Left lobe of liver (tissue), 2 donors: ENCODE data around the gene AFG3L2. TPM values are rescaled to one million over a fixed set of nuclear protein-coding genes. Genes with fewer than 3 reads are reported as not detected.

Experiments
- ATAC-seq: fragments of 200-7000 bp; cut with Tn5 transposase; one replicate; pipeline ENCODE4 v1.9.1; 2020; ENCODE audit warnings: mild to moderate bottlenecking, moderate library complexity
- DNase-seq: peaks from one replicate; pipeline ENCODE4 v3.0.0-alpha.2; 2020; ENCODE audit warnings: low spot score
- total RNA-seq: library from RNA; stranded (reverse); gene quantifications from one replicate; pipeline ENCODE4 v1.2.1, GENCODE V29; 2021
- donor health status: DM: no; HTN: no; CAD: no; lungs with moderate emphysema.
- donor health status: DM: no; HTN: yes; CAD: no.

Gene AFG3L2
- total RNA-seq, 1 donor from 2014 or later: 34.6 TPM

GRCh38 chr18:12362473-12363174 lies 14.4 kb downstream of the AFG3L2 start:
- ATAC-seq: no peak
- DNase-seq: no peak

- DNase-seq (no peak), ATAC-seq (no peak)
These were observed 15.2 kb downstream of the AFG3L2 start for GRCh38 chr18:12361770-12362378.

DNA sequence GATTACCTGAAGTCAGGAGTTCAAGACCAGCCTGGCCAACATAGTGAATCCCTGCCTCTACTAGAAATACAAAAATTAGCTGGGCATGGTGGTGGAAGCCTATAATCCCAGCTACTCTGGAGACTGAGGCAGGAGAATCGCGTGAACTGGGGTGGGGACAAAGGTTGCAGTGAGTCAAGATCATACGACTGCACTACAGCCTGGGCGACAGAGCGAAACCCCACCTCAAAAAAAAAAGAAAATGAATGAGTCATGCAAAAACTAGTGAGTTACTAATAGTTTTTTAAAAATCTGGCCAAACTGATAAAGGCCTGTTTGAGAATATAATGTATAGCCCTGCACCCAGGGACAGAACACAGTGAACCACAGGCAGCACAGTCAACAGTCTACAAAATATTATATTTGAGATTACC lies 17.5 kb downstream of the AFG3L2 start:
- no peak for ATAC-seq
- DNase-seq: no peak

DNA sequence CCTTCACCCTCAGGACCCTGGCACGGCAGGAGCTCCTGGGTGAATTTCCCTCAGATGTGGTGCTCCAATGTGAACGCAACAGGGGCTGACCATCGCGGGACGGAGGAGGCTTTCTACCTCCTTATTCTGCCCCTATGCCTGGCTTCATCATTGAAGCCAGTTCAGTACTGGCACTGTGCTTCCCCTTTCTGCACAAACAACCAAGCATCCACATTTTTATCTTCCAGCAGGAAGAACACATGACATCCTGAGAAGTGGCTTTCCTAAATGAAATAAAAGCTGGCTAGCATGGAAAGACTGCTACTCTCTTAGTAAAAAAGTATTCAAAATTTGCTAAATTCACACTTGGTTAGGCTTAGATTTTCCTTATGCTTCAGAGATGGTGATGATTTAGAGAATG lies 24.8 kb downstream of the AFG3L2 start:
- no peak for DNase-seq
- no peak for ATAC-seq

DNA sequence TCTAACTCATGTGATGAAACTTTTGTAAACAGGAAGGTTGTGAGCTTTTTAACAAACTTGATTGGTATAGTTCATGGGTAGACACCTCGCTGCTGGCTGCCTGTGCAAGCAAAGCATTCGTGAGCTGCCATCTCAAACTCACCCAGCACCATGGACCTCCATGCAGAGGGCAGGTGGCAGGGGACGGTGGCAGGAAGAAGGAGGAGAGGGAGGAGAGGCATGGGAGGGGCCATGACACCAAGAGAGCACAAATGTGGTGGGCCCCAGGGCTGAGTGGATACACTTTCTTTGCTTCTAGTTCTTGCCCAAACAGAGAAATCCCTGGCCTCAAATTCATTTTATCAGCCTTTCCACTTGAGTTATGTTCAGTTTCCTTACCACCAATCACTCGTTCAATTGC lies 29.1 kb downstream of the AFG3L2 start:
- ATAC-seq: no peak

GRCh38 chr18:12346240-12346565 lies 30.8 kb downstream of the AFG3L2 start:
- ATAC-seq (no peak), DNase-seq (peak; percentile 24)

More for the DNA sequence above, 29.1 kb downstream of the AFG3L2 start:
- no peak for DNase-seq

DNA sequence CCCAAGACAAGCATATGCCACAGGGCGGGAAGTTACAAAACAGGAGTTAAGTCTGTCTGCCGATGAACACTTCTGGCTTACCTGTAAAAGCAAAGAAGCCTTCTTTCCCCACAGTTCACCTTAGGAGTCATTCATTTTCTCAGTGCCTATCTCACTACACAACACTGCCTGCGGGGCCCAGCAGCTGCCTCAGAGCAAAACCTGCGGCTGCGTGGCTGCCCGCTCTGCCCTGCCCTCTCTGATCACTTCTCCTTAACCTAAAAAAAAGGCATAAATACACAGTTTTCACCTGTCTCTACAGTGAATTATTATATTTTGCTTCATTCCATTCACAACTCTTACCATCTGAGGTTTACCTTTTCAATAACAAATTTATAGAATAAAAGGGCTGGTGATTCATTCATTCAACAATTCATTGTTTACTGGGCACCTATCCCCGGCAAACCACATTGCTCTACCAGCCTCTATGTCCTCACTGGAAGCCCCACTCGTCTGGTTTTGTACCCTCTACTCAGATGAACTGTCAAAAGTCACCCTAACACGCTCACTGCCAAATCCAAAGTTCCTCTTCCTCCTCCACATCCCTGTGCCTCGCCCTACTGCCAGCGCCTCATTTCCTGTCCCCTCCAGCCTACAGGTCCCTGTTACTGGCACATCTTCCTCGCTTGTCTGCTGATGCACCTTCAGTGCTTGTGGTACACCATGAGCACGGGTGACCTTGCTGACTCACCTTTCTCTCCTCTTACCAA lies 31.4 kb downstream of the AFG3L2 start:
- ATAC-seq (no peak), DNase-seq (no peak)

DNA sequence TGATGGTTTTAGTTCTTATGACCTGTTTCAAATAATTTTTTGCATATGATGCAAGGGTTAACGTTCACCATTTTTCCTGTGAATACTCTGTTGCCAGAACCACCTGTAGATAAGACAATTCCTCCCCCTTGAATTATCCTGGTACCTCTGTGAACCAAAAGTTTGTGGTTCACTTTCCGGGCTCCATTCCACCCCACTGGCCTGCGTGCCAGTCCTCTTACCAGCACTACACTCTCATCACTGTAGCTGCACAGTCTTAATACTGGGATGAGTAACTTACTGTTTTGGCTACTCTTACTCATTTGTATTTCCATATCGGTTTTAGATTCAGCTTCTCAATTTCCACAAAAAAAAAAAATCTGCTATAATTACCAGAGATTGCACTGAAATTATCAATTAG lies 34.4 kb downstream of the AFG3L2 start:
- ATAC-seq (no peak), DNase-seq (no peak)

- ATAC-seq (no peak), DNase-seq (no peak)
These were observed 35.9 kb downstream of the AFG3L2 start for GRCh38 chr18:12340945-12341660.

DNA sequence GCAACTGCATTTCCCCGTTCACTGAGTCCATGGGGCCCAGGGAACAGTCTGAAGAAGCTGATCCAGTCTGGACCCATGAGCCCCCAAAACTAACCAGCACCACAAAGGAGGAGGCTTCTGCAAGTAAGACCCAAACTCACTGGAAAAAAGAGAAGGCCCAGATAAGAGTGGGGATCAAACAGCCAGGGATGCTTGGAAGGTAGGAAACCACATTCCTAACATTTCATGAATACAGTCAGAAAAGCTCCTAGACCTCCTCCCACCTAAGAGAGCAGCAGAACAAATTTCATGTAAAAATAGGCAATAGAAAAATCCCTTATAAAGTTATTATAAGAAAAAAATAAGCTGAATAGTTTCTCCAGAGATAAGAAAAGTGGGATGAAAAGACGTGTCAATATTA lies 38.6 kb downstream of the AFG3L2 start:
- DNase-seq: peak; percentile 16

GRCh38 chr18:12336887-12337286 lies 40.1 kb downstream of the AFG3L2 start:
- no peak for DNase-seq
- peak; percentile 60 for ATAC-seq

More for the DNA sequence above, 38.6 kb downstream of the AFG3L2 start:
- ATAC-seq: no peak

GRCh38 chr18:12336171-12336613 lies 40.8 kb downstream of the AFG3L2 start:
- ATAC-seq: no peak
- no peak for DNase-seq

- no peak for DNase-seq
- no peak for ATAC-seq
These were observed 41.5 kb downstream of the AFG3L2 start for GRCh38 chr18:12335503-12335902.

DNA sequence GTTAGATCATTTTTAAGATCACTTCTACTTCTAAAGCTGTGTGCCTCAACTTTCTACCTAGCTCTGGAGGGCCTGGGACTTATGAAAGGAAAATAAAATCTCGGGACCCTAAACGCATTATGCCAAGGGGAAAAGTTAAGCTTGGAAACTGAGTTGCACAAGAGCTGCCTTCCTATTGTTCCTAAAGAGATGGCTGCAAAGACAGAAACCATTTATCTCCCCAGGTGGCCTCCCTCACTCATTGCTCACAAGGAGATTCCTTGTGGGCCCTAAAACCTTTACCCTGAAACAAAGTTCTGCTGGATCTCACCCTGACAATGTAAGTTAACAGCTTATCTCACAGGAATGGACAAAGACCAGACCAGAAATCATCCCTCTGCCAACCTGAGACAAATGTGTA lies 42.2 kb downstream of the AFG3L2 start:
- DNase-seq (no peak), ATAC-seq (no peak)

- ATAC-seq (no peak), DNase-seq (peak; percentile 37)
These were observed 42.6 kb downstream of the AFG3L2 start for GRCh38 chr18:12334366-12334808.

DNA sequence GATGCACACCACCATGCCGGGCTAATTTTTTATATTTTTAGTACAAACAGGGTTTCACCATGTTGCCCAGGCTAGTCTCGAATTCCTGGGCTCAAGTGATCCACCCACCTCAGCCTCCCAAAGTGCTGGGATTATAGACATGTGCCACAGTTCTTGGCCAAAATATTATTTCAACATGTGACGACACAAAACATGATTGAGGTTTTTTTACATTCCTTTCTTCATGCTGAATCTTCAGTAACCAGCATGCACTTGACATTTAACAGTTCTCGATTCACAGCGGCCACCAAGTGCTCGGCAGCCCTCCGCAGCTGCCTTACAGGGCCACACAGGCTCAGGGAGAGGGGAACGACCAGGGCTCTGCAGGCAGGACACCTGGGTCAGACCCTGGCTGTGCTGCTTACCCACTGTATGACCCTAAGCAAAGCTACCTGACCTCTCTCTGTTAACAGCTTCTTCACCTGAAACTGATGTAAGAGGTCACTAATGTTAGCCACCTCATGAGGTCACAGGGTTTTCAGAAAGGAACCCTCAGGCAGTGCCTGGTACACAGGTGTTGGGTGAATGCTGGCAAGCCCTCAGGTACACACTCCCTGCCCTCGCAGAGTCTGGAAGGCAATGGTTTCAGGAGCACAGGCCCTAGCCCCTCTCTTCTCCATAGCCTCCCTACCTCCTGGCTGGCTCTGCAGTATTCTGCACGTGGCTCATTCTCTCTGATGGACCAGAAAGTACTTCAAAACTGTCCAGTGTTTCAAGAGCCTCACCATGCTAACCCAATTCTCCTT lies 43.3 kb downstream of the AFG3L2 start:
- DNase-seq: peak; percentile 30
- ATAC-seq: peak; percentile 30

- DNase-seq: no peak
These were observed 46.3 kb downstream of the AFG3L2 start for GRCh38 chr18:12330766-12331165.

GRCh38 chr18:12329125-12329698 lies 47.8 kb downstream of the AFG3L2 start:
- DNase-seq (peak; percentile 28), ATAC-seq (no peak)

More at GRCh38 chr18:12330766-12331165, 46.3 kb downstream of the AFG3L2 start:
- no peak for ATAC-seq

DNA sequence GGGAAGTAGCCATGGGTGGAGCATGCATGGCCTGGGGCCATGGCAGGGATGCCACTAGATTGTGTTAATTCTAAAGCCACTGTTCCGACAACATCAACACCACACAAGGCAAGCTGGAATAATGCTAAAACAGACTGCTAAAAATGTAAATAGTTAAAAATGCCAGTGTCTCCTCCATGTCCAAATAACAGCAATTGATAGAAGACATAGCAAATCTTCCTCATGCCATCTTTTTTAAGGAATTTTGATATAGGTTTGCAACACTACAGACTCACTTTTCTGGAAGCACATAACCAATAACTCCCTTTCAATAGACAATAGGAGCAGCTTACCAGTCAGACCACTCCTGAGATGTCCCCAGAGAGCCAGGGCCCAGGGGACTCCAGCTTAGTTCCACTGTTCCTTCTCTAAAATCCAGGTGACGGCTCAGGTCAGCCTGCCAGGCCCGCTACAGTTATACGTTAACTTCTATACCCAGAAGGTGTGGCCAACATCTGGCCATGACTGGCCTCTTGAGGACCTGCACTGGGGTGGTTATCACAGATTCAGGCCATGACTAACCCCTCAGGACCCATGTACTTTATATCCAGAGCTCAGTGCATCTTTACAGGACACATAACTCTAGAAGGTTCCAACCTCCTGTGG lies 48.7 kb downstream of the AFG3L2 start:
- ATAC-seq: no peak
- peak; percentile 26 for DNase-seq
